ENCODE results near the gene SKA2. TPM values are rescaled to one million over a fixed set of nuclear protein-coding genes. Genes with fewer than 3 reads are reported as not detected.

The SKA2 gene
- total and polyA plus RNA-seq, 10 donors, result 15.4 to 38.9 (median 24.6) TPM

DNA sequence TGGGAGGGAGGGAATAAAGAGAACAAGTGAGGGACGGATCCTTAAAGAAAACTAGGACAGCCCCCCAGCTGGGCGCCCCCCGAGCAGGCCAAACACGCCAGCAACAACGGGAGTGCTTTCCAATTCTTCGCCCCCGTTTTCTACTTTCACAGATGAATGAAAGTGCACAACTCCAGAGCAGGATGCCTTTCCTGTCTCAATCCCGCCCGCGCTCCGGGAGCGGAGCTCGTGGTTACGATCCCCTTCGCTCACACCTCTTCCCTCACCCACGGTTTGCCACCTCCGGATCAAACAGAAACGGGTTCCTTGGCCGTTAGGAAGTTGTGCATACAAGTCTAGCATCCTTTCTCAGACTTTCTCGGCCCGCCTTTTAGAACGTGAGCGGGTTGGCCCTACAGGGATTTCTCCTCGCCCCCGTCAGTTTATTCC is 680 bp downstream of the SKA2 start:
- TF ChIP-seq POLR2AphosphoS5 (IDR thresholded peaks at IDR 0.05) (no peak), POLR2A (IDR thresholded peaks at IDR 0.05) (no peak)
- TF ChIP-seq, protein P1, sequence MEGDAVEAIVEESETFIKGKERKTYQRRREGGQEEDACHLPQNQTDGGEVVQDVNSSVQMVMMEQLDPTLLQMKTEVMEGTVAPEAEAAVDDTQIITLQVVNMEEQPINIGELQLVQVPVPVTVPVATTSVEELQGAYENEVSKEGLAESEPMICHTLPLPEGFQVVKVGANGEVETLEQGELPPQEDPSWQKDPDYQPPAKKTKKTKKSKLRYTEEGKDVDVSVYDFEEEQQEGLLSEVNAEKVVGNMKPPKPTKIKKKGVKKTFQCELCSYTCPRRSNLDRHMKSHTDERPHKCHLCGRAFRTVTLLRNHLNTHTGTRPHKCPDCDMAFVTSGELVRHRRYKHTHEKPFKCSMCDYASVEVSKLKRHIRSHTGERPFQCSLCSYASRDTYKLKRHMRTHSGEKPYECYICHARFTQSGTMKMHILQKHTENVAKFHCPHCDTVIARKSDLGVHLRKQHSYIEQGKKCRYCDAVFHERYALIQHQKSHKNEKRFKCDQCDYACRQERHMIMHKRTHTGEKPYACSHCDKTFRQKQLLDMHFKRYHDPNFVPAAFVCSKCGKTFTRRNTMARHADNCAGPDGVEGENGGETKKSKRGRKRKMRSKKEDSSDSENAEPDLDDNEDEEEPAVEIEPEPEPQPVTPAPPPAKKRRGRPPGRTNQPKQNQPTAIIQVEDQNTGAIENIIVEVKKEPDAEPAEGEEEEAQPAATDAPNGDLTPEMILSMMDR (IDR thresholded peaks at IDR 0.05 in 8 of 11, conservative IDR thresholded peaks at IDR 0.05 in 3 of 11), result no peak
- Histone ChIP-seq H3K9me3 (no peaks in the 10 kb centered on the region), H3K4me1 (peaks cover 0 to 74% (median 41%) of the 10 kb centered on the region in 6 donors), H3K27me3 (replicated peaks in 1 of 7) (no peaks in the 10 kb centered on the region), H3K36me3 (no peaks in the 10 kb centered on the region), H3K4me3 (peak overlapping the region; percentile 67 to 100 (median 96)), H3K27ac (peak overlapping the region; percentile 22 to 90 (median 84))
- WGBS, 5 donors, result 0 to 1% (median 1%) methylated on average over 25 of the region's 25 CpGs
- peak; percentile 86 for DNase-seq
- intact Hi-C loops (cut with DNase I; ENCODE audit: low total_unique reads), result no loop called here

DNA sequence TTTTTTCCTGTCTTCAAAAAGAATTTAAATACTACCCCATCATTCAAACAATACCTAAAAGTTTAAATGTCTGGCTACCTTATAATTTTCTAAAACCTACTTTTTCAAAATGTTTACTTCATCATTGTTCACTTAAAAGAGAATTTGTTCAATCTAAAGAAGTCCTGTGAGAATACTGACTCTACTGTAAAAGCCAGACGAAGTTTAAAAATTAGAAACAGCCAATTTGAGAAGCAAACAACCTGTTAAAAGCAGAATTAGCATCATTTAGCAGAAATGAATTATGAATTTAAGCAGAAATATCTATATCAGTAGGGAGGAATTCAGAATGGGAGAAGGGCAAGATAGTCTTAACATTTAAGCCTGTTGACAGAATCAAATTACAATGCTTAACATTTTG is 2.1 kb downstream of the SKA2 start:
- TF ChIP-seq, protein P1 (IDR thresholded peaks at IDR 0.05 in 8 of 11, conservative IDR thresholded peaks at IDR 0.05 in 3 of 11), result no peak
- TF ChIP-seq POLR2AphosphoS5 (IDR thresholded peaks at IDR 0.05) (no peak), POLR2A (IDR thresholded peaks at IDR 0.05) (no peak)
- no peaks in the 10 kb centered on the region for H3K27me3 ChIP-seq (replicated peaks in 1 of 7)
- H3K9me3 ChIP-seq, result no peaks in the 10 kb centered on the region
- WGBS, 5 donors, result 58 to 74% (median 73%) methylated on average over 1 of the region's 1 CpG
- no peak for DNase-seq
- intact Hi-C loops (cut with DNase I; ENCODE audit: low total_unique reads), result no loop called here
- H3K4me3 ChIP-seq, result peak overlapping the region in 1 of 8 donors; percentile 100
- H3K27ac ChIP-seq, result peak overlapping the region in 1 of 8 donors; percentile 83
- peaks cover 0 to 66% (median 41%) of the 10 kb centered on the region in 6 donors for H3K4me1 ChIP-seq
- no peaks in the 10 kb centered on the region for H3K36me3 ChIP-seq

DNA sequence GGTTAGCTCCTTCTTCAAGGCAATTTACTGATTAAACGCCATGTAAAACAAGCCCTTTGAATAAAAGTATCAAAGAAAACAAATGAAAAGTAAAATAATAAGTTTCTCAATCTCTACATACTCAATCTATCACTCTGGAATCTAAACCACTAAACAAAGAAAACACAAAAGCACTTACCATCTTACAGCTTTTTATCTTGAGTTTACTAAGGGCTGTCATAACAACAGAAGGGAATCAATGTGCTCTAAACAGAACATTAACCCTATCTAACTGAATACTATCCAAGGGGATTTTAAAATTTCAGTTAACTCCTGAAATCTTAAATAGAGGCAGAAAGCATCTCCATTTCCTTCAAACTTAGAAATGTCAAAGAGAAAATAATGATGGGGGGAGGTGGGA is 3.4 kb downstream of the SKA2 start:
- 85 to 98% (median 89%) methylated on average over 1 of the region's 1 CpG for WGBS, 5 donors
- DNase-seq, result no peak
- H3K27me3 ChIP-seq (replicated peaks in 1 of 7), result no peaks in the 10 kb centered on the region
- H3K36me3 ChIP-seq, result no peaks in the 10 kb centered on the region
- intact Hi-C loops (cut with DNase I; ENCODE audit: low total_unique reads), result no loop called here
- H3K4me1 ChIP-seq, result peaks cover 0 to 52% (median 36%) of the 10 kb centered on the region in 6 donors
- TF ChIP-seq POLR2A (IDR thresholded peaks at IDR 0.05) (no peak), POLR2AphosphoS5 (IDR thresholded peaks at IDR 0.05) (no peak)
- TF ChIP-seq, protein P1 (IDR thresholded peaks at IDR 0.05 in 8 of 11, conservative IDR thresholded peaks at IDR 0.05 in 3 of 11), result no peak
- H3K9me3 ChIP-seq, result no peaks in the 10 kb centered on the region
- H3K4me3 ChIP-seq, result no peak overlapping the region
- H3K27ac ChIP-seq, result no peak overlapping the region

DNA sequence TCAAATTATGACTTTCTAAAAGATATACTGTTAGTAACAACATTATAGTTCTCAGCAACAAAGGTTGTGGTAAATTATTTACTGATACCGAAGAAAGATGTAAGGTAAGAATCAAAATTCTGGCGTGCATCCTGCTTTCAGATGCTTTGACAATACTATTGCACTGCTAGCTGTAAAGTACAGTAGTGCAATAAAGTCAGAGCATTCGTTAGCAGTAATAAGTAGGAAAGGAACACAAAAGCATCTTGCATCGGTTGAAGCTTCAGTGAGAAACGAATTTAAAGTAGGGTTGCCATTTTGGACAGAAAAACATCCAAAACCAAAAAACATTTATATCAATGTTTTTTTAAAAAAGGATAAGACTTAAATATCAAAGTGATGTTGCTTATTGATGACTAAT is 4.0 kb downstream of the SKA2 start:
- no peak for DNase-seq
- Histone ChIP-seq H3K4me3 (no peak overlapping the region), H3K36me3 (no peaks in the 10 kb centered on the region), H3K27ac (no peak overlapping the region), H3K27me3 (replicated peaks in 1 of 7) (no peaks in the 10 kb centered on the region), H3K9me3 (no peaks in the 10 kb centered on the region), H3K4me1 (peaks cover 0 to 46% (median 30%) of the 10 kb centered on the region in 6 donors)
- intact Hi-C loops (cut with DNase I; ENCODE audit: low total_unique reads), result no loop called here
- TF ChIP-seq, protein P1 (IDR thresholded peaks at IDR 0.05 in 8 of 11, conservative IDR thresholded peaks at IDR 0.05 in 3 of 11), result no peak
- TF ChIP-seq POLR2AphosphoS5 (IDR thresholded peaks at IDR 0.05), result no peak
- no peak for TF ChIP-seq POLR2A (IDR thresholded peaks at IDR 0.05)
- WGBS, 5 donors, result 81 to 89% (median 87%) methylated on average over 5 of the region's 5 CpGs

Data from spleen (tissue), 11 donors.